Stimulated activated CD8-positive, alpha-beta memory T cell treated with anti-CD3 and anti-CD28 coated beads, Interleukin-15, amount 100 ng/mL, for 1 hour (primary cell): ENCODE data around the gene ITGA4.

Experiments used
- DNase-seq: peaks from one replicate; pipeline ENCODE4 v3.0.0-alpha.2; 2020; ENCODE audit warnings: low read depth

The ITGA4 gene

DNA sequence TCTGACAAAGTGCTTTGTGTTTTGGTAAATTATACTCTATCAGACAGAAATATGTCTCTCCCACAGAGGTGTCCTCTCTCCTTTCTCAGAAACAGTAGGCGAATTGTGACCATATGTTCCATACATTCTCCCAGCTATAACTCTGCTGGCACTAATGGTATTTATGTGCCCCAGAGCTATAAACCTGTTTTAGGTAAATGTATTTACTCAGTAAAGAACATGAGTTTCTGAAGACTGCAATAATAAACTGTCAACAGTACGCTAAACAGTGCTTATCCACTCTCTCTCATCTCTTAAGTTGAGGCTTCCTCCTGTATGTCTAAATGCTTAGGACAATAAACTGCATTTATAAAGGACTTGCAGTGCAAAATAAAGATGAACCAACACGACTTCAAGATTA is 58.5 kb downstream of the ITGA4 start:
- DNase-seq, result no peak

DNA sequence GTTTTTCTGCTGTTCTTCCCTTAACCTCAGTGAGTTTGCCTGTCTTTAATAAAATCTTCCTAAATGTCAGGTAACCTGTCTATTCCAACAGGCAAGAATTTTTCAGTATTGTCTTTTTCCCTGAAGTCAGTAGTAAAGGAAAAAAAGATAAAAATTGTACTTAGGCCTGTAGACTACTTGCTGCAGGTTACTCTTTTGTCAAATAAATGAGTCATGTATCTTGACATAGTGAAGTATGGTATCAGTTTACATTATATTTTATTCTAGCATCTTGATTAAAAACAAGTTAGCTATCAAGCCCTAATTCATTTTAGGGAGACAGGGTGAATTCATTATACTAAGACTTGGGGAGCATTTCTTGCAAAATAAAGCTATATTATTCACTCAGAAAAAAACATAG is 59.8 kb downstream of the ITGA4 start:
- no peak for DNase-seq

DNA sequence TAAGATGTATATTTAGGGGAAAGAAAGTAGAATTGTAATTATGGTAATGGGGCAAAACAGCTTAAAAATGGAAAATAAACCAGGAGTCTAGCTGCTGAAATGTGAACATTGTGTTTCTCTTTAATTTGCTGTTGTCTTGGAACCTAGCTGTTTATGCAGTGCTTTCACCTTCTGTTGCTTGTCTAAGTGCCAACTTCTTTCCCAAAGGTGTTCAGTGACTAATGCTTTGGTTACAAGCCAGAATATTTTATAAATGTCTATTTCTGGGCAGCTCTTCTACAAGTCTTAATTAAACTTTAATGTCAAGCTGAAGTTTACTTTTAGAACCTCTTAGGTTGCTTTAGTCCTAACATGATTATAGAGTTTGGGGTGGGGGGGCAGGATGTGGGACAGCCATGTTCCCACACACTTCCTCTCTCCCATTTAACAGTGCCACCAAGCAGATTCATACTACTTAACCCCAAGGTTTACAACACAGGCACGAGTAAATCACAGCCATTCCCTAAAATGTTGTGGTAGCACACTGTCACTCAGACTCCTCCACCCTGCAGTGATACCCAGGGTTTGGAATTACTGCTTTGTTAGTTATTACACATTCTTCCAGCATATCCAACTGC is 60.6 kb downstream of the ITGA4 start:
- DNase-seq, result no peak

DNA sequence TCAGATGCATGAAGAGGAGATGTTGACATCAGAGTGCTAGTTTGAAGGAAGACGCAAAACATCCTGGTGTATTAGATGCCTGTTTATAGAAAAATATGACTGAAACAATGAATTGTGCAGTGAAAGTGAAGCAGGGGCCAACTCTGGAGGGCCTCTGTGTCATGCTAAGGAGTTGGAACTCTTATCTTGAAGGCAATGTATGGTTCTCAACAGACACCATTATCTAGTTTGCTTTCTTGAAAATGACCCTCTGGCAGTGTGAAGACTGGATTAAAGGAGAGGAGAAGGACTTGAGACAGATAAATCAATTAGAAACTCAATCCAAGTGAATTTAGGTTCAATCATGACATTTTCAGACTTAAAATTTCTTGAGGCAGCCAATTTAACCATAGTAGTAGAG is 63.1 kb downstream of the ITGA4 start:
- DNase-seq, result no peak

DNA sequence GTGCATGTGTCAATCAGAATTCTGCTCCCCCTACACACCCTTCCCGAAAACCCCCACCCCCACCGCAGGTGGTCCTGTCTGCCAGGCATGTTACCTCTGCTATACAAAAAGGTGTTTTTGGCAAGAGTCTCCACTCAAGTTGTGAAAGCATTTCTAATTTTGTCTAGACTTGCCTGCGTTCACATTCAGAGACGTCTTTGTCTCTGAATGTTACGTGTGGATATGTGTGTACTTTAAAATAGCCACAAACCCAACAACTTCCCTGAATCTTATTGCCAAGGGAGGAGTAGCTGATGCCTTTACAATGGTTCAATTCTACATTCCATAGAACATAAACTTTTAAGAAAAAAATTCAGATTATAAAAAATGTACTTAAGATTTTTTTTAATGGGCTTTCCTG is 66.6 kb downstream of the ITGA4 start:
- DNase-seq, result no peak

DNA sequence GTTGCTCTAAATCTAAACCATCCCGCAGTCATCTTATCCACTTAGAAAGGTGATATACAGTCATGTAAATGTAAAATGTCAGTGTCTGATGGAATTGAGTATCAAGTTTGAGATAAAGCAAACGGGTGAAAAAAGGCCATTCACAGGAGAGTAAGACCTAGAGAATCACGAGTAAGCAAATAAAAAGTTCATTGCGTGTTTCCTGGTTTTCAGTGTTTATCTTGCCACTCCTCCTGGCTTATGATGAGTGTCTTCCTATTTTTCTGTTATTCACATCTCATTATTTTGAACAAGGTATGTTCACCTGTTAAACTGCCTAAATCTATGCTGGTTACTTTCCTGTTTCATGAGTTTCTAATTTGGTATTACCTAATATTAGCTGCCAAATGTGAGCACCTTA is 68.8 kb downstream of the ITGA4 start:
- no peak for DNase-seq

DNA sequence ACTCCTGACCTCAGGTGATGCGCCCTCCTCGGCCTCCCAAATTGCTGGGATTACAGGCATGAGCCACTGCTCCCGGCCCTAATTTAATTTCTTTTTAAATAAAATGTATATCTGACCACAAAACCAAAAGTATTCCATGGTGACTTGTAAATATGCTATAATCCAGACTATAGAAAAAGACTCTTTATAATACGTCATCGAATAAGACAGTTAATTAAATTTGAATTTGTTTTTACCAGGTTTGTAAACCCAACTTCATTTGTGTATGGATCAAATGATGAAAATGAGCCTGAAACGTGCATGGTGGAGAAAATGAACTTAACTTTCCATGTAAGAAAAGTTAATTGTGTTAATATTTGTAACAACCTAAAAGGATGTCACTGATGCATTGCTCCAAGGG is 69.9 kb downstream of the ITGA4 start:
- no peak for DNase-seq

DNA sequence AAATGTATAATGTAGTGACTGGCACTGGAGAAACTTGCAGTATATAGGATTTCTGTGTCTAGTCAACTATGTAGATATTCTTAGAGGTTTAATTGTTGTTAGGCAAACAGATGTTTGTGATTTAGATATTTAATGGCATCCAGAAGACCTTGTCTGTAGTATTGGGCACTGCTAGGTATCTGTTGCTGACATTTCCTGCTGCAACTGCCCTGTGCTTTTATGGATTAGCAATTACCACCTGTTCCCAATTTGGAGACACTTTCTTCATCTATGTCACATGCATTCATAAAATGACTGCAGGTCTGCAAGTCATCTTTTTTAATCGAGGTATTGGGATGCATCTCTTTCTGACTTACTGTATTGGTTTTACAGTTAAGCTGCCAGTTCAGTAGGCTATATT is 71.3 kb downstream of the ITGA4 start:
- DNase-seq, result no peak

DNA sequence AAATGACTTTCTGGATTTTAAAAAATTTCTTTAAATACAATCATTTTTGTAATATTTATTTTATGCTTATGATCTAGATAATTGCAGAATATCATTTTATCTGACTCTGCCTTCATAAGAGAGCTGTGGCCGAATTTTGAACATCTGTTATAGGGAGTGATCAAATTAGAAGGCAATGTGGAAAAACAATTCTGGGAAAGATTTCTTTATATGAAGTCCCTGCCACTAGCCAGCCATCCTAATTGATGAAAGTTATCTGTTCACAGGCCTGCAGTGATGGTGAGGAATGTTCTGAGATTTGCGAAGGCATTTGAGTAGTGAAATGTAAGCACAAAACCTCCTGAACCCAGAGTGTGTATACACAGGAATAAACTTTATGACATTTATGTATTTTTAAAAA is 79.5 kb downstream of the ITGA4 start:
- DNase-seq, result no peak

DNA sequence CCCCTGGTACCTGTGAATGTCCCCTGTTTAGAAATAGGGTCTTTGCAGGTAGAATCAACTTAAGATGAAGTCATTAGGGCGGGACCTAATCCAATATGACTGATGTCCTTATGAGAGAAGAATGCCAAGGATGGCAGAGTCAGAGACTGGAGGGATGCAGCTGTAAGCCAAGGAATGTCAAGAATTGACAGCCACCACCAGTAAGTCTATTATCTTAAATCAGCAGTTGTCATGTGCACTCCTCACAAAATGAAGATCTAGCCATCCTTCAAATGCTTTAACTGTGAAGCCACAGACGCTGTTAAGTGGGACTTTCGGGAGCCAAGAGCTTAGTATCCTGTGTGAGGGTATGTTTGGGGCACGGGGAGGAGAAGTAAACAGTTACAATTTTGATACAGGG is 83.2 kb downstream of the ITGA4 start:
- DNase-seq, result no peak

DNA sequence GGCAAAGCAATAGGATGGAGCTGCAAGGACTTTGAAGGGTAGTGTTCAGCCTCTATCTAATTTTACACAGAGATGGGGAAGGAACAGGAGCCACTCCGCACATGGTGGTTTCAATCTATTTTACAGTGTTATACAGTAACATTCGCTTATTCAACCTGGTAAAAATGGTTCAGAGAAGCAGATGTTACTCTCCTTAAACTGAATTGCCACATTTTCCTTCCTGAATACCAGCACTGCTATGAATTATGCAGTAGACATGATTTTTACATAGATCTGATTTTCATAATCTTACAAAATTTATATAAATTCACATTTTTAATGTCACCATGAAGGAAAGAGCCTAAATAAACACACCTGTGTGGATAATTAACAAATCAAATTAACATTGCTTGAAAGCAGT is 85.0 kb downstream of the ITGA4 start:
- DNase-seq, result no peak

DNA sequence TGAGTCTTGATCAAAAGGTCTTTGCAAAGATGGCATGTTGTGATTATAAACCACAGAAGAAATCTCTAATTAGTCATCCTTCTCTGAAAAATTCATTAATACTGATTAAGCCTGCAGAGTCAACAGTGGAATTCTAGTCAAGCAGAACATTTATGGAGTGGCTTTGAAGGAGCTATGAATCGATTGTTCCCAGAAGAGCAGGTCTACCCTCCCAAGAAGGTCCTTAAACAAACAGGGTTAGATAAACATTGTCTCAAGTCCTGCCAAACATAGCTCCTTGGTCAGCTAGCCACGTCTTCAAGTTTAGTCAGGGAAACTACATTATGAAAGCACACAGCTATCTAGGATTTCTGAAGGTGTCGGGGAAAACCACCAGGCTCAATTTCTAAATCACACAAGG is 88.9 kb downstream of the ITGA4 start:
- no peak for DNase-seq

DNA sequence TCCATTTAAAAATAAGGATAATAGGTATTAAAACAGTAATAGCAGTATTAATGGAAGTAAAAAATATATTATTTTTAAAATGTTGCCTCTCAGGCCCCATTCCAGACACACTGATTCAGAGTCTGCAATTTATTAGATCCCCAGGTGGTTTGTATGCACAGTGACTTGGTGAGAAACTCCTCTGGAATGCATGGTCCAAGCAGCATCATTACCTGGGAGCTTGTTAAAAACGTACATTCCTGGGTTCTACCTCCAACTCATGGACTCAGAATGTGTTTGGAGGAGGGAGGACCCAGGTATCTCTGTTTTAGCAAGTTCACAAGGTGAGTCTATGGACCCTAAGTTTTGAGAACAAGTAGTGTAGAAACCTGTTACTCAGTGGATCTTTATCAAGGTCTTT is 95.6 kb downstream of the ITGA4 start:
- DNase-seq, result no peak

DNA sequence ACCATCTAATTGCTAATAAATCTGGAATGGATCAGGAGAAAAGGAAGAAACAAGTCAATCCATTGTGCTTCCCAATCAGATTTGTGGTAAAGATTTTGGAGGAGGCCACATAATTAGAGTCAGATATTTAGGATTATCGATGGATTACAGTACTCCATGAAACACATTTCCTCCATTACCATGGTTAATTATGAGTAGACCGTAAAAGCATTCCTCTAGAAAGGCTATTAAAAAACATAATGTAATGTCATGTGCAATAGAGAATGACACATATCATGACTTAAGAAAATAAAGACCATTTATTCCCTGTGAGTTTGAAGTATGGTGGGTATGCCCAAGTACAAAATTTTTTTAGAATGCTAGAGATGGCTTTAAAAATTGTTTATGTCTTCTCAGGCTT is 96.1 kb downstream of the ITGA4 start:
- no peak for DNase-seq

DNA sequence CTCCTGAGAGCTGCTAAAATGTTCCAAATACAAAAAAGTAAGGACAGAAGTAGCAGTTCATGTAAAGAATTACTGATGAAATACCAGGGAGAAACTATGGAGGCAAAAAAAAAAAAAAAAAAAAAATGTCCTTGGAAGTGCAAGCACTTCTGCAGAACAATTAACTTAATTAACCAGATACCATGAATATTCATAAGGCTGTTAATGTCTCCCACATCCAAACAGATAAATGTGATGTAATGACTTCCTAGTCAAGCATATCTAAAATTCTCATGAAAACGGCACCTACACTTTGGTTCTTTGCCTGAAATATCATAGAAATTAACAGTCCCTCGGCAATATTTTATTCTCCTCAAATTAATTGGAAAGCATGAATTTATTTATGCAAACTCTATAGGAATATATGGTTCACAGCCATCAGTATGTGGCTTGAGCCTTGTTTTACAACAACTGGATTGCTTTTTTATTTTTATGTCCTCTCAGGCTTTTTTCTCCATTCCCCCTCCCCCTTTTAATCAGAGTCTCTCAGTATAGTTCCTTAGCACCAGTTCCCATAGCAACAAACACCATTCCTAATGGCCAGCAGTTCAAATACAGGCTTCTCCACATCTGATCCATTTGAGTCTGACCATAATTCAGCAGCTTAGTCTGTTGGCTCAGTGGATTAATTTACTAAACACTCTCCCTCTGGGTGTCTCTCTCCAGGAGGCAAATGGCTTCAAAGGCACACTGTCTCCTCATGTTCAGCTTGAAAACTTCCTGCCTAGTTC is 97.1 kb downstream of the ITGA4 start:
- no peak for DNase-seq

DNA sequence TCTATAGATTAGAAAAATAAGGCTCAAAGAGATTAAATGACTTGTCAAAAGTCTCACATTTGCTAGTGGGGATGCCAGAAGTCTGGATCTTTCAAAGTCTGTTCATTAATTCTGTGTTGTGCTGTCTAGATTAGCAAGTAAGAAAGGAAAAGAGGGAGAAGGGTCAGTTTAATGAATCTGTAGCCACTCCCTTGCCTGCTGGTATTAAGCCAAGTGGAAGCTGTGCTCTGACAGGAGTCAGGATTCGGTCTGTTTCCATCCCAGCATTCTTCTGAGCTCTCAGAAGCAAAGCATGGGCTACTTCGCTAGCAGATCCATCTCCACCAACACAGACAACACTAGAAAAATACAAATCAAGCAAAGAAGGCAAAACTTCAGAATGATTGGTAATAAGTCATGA is 101.2 kb downstream of the ITGA4 start:
- DNase-seq, result no peak

DNA sequence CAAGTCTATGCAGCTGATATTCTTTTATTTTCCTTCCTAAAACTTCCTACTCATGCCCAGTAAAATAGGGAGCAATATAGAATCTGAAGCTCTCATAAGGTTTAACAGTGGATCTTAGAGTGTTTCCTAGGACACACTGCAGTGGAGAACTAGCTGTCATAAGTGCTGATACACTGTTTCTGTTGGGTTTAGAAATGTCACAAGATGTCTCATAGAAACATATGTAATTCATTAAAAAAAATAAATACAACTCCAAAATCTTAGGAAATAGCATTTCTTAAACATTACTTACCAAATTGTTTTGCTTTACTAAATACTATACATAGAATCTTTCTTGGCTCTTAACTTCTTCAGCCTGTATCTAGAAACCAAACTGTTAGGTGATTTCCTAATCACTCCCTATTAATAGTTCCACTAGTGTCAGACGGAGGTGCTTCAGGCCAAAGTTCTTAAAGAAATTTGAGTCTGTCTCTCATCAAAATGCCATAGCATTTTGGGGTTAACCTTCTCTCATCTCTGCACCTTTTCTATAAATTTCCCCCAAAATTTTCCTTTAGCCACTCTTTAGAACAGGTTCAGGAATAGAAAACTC is 106.0 kb downstream of the ITGA4 start:
- no peak for DNase-seq

DNA sequence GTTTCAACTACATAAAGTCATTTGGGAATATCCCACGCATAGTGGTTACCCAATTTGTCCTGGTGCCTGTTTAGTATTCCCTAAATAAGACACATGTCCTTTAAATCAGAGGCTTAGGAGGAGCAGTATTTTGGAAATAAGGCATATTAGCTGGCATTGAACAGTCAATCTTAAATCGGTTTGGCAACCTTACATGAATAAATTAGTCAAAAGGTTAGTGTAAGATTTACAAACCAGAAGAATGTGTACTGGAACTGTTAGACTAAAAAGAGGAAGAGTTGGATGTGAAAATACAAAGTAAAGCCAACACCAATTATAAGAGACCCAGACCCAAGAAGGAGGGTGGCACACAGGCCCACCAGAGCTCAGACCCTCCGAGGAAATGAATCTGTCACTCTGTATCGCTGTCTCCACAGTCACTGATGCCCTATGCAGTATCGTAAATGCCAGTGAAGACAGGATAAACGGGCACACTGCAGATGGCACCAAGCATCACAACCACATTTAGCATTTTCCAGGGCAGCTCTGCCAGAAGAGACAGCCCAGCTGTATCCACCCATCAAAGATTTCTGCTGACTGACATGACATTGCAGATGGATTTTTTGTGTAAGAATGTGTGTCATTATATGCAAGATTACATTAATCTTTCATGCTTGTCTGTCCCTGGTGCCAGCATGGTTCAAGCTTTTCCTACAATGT is 109.3 kb downstream of the ITGA4 start:
- DNase-seq, result no peak

DNA sequence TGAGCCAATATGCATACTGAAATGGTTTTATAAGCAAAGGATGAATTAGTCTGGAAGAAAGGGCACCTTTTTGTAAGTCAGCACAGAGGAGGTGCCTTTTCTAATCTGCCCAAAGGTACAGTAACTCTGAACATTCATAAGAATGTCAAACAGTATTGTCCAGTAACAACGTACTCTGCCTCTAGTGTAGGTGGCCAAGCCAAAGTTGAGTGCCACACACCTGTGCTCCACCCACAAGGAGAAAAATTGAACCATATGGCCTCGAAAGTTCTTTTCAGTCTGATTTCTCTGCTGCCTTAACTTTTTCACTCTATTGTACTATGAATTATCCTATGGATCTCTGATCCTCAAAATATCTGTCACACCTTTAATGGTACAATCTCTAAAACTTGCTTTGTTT is 112.9 kb downstream of the ITGA4 start:
- no peak for DNase-seq

DNA sequence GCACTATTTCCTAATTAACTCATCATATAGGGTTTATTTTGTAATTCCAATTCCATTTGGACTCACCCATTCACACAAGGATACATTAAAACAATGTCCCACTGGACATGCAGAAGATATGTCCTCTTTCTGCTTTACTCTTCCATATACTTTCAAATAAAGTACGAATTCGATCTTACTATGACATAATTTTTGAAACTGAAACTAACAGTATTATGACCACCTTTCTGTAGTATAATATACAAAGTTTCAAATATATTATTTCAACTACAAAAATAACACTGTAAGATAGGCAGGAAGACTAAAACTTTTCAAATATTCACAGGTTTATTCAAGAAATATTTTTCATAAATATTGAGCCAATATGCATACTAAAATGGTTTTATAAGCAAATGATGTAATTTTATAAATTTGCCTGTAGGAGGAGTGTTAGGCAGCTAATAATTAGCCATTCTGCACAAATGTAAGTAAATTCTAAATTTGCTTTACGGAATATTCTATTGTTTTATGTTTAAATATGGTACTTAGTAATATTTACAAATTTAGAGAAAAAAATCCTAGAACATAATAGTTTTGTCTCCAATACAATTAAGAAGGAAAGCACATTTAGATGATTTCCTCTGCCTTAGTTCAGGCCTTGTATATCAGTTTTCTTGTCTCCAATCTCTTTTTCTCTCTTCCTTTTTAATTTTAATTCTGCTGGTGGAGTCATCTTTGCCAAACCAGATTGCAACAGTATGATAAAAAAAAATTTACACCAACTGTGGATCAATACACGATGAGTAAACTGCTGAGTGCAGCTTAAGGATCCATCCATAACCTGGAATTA is 113.9 kb downstream of the ITGA4 start:
- no peak for DNase-seq

DNA sequence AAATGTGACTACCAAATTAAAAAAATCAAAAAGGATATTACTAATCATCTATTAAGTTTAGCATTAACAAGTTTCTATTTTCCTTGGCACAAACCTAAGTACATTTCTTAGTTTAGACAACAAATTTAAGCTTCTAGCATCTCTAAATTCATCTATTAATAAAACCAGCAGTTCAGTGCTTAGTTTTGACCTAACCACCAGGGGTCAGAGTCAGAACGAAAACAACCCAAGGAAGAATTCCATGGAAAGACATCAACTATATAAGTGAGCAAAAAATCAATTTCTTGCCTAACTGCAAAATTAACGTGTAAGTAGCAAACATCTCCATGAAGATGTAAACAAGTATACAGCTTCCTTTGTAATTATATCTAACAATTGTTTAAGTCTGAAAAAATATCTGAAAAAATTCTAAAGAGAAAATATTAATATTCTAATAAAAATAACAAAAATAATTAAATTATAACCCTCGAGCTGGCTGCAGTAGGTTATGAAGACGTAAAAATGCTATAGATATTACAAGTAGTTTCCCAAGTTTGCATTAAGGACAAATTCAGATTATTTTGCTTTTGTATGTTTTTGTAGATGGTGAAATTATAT is 116.1 kb downstream of the ITGA4 start:
- no peak for DNase-seq

DNA sequence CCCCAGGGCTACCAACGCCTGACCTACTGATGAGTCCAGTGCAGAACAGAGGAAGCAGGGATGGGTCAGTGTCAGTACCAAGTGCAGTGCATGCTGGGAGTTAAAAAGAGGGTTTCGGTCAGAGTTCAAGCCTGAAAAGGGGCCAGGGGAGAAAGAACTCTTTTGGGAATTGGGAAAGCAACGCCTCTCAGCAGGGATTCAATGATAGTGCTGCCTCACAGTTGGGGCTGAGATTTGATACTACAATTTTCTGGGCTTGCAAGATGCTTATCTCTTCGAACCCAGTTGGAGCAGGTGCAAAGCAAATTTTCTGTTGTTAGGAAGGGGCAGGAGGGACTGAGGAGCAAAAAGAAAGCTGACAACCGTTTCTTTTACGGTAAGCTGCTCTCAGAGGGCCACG is 117.1 kb downstream of the ITGA4 start:
- DNase-seq, result no peak
